ENCODE results near the gene TPPP3. TPM values are rescaled to one million over a fixed set of nuclear protein-coding genes. Genes with fewer than 3 reads are reported as not detected.

Gene TPPP3
- total RNA-seq, 4 donors from 2014 or later = 47.6 to 182 (median 121) TPM

GRCh38 chr16:67350324-67350723, 43.0 kb downstream of the TPPP3 start:
- TF ChIP-seq CTCF (IDR thresholded peaks at IDR 0.05) = no peak

GRCh38 chr16:67349172-67349571, 44.1 kb downstream of the TPPP3 start:
- Histone ChIP-seq H3K27me3 (no peaks in the 10 kb centered on the region), H3K4me1 (no peaks in the 10 kb centered on the region), H3K36me3 (no peaks in the 10 kb centered on the region), H3K27ac (no peak overlapping the region), H3K9me3 (no peaks in the 10 kb centered on the region), H3K4me3 (no peak overlapping the region)
- DNase-seq (ENCODE audit: low spot score in 2 of 2) = no peak
- TF ChIP-seq CTCF (IDR thresholded peaks at IDR 0.05) (no peak), POLR2AphosphoS5 (IDR thresholded peaks at IDR 0.05) (no peak), POLR2A (IDR thresholded peaks at IDR 0.05) (no peak), EP300 (IDR thresholded peaks at IDR 0.05) (no peak)

More at GRCh38 chr16:67350324-67350723, 43.0 kb downstream of the TPPP3 start:
- Histone ChIP-seq H3K27ac (no peak overlapping the region), H3K27me3 (no peaks in the 10 kb centered on the region), H3K9me3 (no peaks in the 10 kb centered on the region), H3K4me3 (no peak overlapping the region), H3K4me1 (no peaks in the 10 kb centered on the region), H3K36me3 (no peaks in the 10 kb centered on the region)
- 83% methylated on average over 1 of the region's 1 CpG for WGBS
- no peak for DNase-seq (ENCODE audit: low spot score in 2 of 2)

- 85% methylated on average over 3 of the region's 3 CpGs for WGBS
- Histone ChIP-seq H3K36me3 (no peaks in the 10 kb centered on the region), H3K9me3 (no peaks in the 10 kb centered on the region), H3K4me1 (no peaks in the 10 kb centered on the region), H3K27me3 (no peaks in the 10 kb centered on the region), H3K4me3 (no peak overlapping the region), H3K27ac (no peak overlapping the region)
- no peak for TF ChIP-seq CTCF (IDR thresholded peaks at IDR 0.05)
- no peak for TF ChIP-seq EP300 (IDR thresholded peaks at IDR 0.05)
- no peak for TF ChIP-seq POLR2A (IDR thresholded peaks at IDR 0.05)
- TF ChIP-seq POLR2AphosphoS5 (IDR thresholded peaks at IDR 0.05) = no peak
- no peak for DNase-seq (ENCODE audit: low spot score in 2 of 2)
Observed at GRCh38 chr16:67346341-67346740, 47.0 kb downstream of the TPPP3 start.

- DNase-seq (ENCODE audit: low spot score in 2 of 2) = no peak
- WGBS = 48% methylated on average over 1 of the region's 1 CpG
- Histone ChIP-seq H3K36me3 (no peaks in the 10 kb centered on the region), H3K27ac (no peak overlapping the region), H3K4me1 (no peaks in the 10 kb centered on the region), H3K9me3 (no peaks in the 10 kb centered on the region), H3K27me3 (no peaks in the 10 kb centered on the region), H3K4me3 (no peak overlapping the region)
- TF ChIP-seq EP300 (IDR thresholded peaks at IDR 0.05) (no peak), CTCF (IDR thresholded peaks at IDR 0.05) (no peak), POLR2AphosphoS5 (IDR thresholded peaks at IDR 0.05) (no peak), POLR2A (IDR thresholded peaks at IDR 0.05) (no peak)
Observed at GRCh38 chr16:67345401-67345800, 47.9 kb downstream of the TPPP3 start.

GRCh38 chr16:67342616-67343015, 50.7 kb downstream of the TPPP3 start:
- no peak for DNase-seq (ENCODE audit: low spot score in 2 of 2)
- H3K27me3 ChIP-seq = no peaks in the 10 kb centered on the region
- no peaks in the 10 kb centered on the region for H3K9me3 ChIP-seq
- no peak overlapping the region for H3K4me3 ChIP-seq
- TF ChIP-seq CTCF (IDR thresholded peaks at IDR 0.05) (no peak), POLR2A (IDR thresholded peaks at IDR 0.05) (no peak), EP300 (IDR thresholded peaks at IDR 0.05) (no peak), POLR2AphosphoS5 (IDR thresholded peaks at IDR 0.05) (no peak)
- no peaks in the 10 kb centered on the region for H3K4me1 ChIP-seq
- H3K36me3 ChIP-seq = no peaks in the 10 kb centered on the region
- 84% methylated on average over 4 of the region's 4 CpGs for WGBS
- no peak overlapping the region for H3K27ac ChIP-seq

Measured in suprapubic skin (tissue), 4 donors.